Lower leg skin (tissue), 4 donors: Measurements from ENCODE around the gene SCGB1D1. TPM values are rescaled to one million over a fixed set of nuclear protein-coding genes. Genes with fewer than 3 reads are reported as not detected.
A peak's percentile ranks its signal among the peaks of the same experiment; 100 is the strongest.

Source experiments
- DNase-seq, 2 donors: peaks; one replicate each; pipeline ENCODE4 v3.0.0-alpha.2; 2019; ENCODE audit warnings: low spot score in 2 of 2
- H3K4me3 ChIP-seq: fragments of 200-600 bp; sonication (generic); 2 replicates; pipeline ENCODE4 v1.5.1; 2017; ENCODE audit warnings: mild to moderate bottlenecking, low read depth; ENCODE audit not compliant: poor library complexity, severe bottlenecking
- CTCF ChIP-seq, 3 donors: fragments of 450-650 bp; IDR thresholded peaks; one replicate each; pipeline ENCODE4 v1.5.1; 2016; ENCODE audit warnings: antibody characterized with exemption in 3 of 3, mild to moderate bottlenecking in 3 of 3, moderate library complexity in 2 of 3
- POLR2A ChIP-seq, 2 donors: fragments of 450-650 bp; IDR thresholded peaks; one replicate each; pipeline ENCODE4 v1.6.1; 2016 to 2017; ENCODE audit warnings: antibody characterized with exemption in 2 of 2, mild to moderate bottlenecking in 1 of 2, moderate library complexity in 1 of 2
- WGBS, 2 donors: methylation state at CpG; one replicate each; pipeline ENCODE4 v1.1.5; 2018; 5-methylcytosine and 5-hydroxymethylcytosine counted together
- intact Hi-C: fragments of 100-400 bp; cut with DNase I; formaldehyde crosslinking; loops from one replicate; pipeline ENCODE4 v1.15.0; 2023; ENCODE audit warnings: low total_unique reads
- total RNA-seq, 4 donors: library from RNA; depleted of rRNA; stranded (reverse); fragments of >200 nt; gene quantifications; one replicate each; pipeline ENCODE4 v1.1.0, GENCODE V29; 2016

Gene SCGB1D1
- total RNA-seq, 4 donors from 2014 or later: not detected

GRCh38 chr11:62143727-62144126 lies 46.3 kb upstream of the SCGB1D1 start:
- WGBS, 2 donors: 57 to 70% methylated on average over 1 of the region's 1 CpG
- TF ChIP-seq CTCF (IDR thresholded peaks at IDR 0.05): no peak
- no peak for TF ChIP-seq POLR2A (IDR thresholded peaks at IDR 0.05)
- no peak overlapping the region for H3K4me3 ChIP-seq
- intact Hi-C loops: no loop called here
- DNase-seq: peak in 1 of 2 donors; percentile 53

- peak in 1 of 2 donors; percentile 76 for DNase-seq
- WGBS, 2 donors: 94 to 96% methylated on average over 24 of the region's 24 CpGs
- TF ChIP-seq POLR2A (IDR thresholded peaks at IDR 0.05): no peak
- TF ChIP-seq CTCF (IDR thresholded peaks at IDR 0.05): no peak
- intact Hi-C loops: no loop called here
- H3K4me3 ChIP-seq: no peak overlapping the region
Observed at GRCh38 chr11:62144641-62145255, 45.3 kb upstream of the SCGB1D1 start.

- TF ChIP-seq POLR2A (IDR thresholded peaks at IDR 0.05) (no peak), CTCF (IDR thresholded peaks at IDR 0.05) (no peak)
- DNase-seq: peak in 1 of 2 donors; percentile 67
- no peak overlapping the region for H3K4me3 ChIP-seq
- intact Hi-C loops: no loop called here
- 93 to 96% methylated on average over 11 of the region's 11 CpGs for WGBS, 2 donors
Observed at GRCh38 chr11:62145261-62145871, 44.6 kb upstream of the SCGB1D1 start.

GRCh38 chr11:62146476-62147200 lies 43.4 kb upstream of the SCGB1D1 start:
- peak in 1 of 2 donors; percentile 69 for DNase-seq
- TF ChIP-seq POLR2A (IDR thresholded peaks at IDR 0.05): no peak
- TF ChIP-seq CTCF (IDR thresholded peaks at IDR 0.05): no peak
- H3K4me3 ChIP-seq: no peak overlapping the region
- intact Hi-C loops: no loop called here
- WGBS, 2 donors: 91 to 94% methylated on average over 36 of the region's 36 CpGs

GRCh38 chr11:62147545-62147944 lies 42.5 kb upstream of the SCGB1D1 start:
- 92 to 94% methylated on average over 12 of the region's 12 CpGs for WGBS, 2 donors
- H3K4me3 ChIP-seq: no peak overlapping the region
- TF ChIP-seq POLR2A (IDR thresholded peaks at IDR 0.05) (no peak), CTCF (IDR thresholded peaks at IDR 0.05) (no peak)
- intact Hi-C loops: no loop called here
- peak in 1 of 2 donors; percentile 57 for DNase-seq
